Nephron (organoid): ENCODE data around the gene KAZN.

Experiments
- H3K27ac Mint-ChIP-seq, 3 experiments: 2 replicates each; pipeline ENCODE4 v1.8.0; 2020; ENCODE audit warnings: mixed read lengths in 3 of 3, mild to moderate bottlenecking in 2 of 3, moderate library complexity in 1 of 3
- H3K27me3 Mint-ChIP-seq: 2 replicates; pipeline ENCODE4 v1.8.0; 2021; ENCODE audit warnings: low read depth, mild to moderate bottlenecking, moderate library complexity, mixed read lengths
- H3K36me3 Mint-ChIP-seq: 2 replicates; pipeline ENCODE4 v1.8.0; 2020; ENCODE audit warnings: low read depth, mixed read lengths
- H3K4me1 Mint-ChIP-seq: 2 replicates; pipeline ENCODE4 v1.8.0; 2020; ENCODE audit warnings: mixed read lengths
- H3K4me3 Mint-ChIP-seq, 3 experiments: 2 replicates each; pipeline ENCODE4 v1.8.0; 2020; ENCODE audit warnings: mild to moderate bottlenecking in 3 of 3, mixed read lengths in 3 of 3, moderate library complexity in 2 of 3
- H3K9me3 Mint-ChIP-seq: 2 replicates; pipeline ENCODE4 v1.8.0; 2020; ENCODE audit warnings: mixed read lengths
- TF ChIP-seq, protein P1 (sequence below), 3 experiments: fragments of 200-600 bp; sonication (generic); IDR thresholded peaks; one replicate each; pipeline ENCODE4 v1.5.0; 2021; ENCODE audit warnings: antibody characterized with exemption in 3 of 3; ENCODE audit not compliant: unreplicated experiment in 3 of 3

The KAZN gene

DNA sequence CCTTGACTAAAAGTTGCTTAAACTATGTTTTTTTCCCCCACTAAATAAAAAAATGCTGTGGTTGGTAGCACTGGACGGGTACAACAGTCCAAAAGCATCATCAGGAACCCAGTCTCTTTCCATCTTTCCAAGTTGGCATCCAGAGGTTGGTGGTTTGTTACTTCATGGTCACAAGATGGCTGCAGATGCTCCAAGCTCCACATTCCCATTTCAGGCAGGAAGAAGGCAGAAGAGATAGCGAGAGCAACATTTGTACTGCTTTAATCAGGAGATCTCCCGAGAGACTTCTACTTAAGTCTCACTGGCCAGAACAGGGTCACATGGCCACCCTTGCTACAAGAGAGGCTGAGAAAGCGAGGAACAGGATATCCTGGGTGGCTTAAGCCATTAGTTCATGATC is 230.2 kb downstream of the KAZN start:
- Mint-ChIP-seq H3K27me3 (peaks cover 8% of the 10 kb centered on the region), H3K4me3 (no peak overlapping the region), H3K27ac (no peak overlapping the region), H3K9me3 (no peaks in the 10 kb centered on the region), H3K4me1 (peaks cover 10% of the 10 kb centered on the region), H3K36me3 (peaks cover 3% of the 10 kb centered on the region)
- TF ChIP-seq, protein P1, sequence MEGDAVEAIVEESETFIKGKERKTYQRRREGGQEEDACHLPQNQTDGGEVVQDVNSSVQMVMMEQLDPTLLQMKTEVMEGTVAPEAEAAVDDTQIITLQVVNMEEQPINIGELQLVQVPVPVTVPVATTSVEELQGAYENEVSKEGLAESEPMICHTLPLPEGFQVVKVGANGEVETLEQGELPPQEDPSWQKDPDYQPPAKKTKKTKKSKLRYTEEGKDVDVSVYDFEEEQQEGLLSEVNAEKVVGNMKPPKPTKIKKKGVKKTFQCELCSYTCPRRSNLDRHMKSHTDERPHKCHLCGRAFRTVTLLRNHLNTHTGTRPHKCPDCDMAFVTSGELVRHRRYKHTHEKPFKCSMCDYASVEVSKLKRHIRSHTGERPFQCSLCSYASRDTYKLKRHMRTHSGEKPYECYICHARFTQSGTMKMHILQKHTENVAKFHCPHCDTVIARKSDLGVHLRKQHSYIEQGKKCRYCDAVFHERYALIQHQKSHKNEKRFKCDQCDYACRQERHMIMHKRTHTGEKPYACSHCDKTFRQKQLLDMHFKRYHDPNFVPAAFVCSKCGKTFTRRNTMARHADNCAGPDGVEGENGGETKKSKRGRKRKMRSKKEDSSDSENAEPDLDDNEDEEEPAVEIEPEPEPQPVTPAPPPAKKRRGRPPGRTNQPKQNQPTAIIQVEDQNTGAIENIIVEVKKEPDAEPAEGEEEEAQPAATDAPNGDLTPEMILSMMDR (IDR thresholded peaks at IDR 0.05; ENCODE audit: unreplicated experiment in 3 of 3), result no peak

DNA sequence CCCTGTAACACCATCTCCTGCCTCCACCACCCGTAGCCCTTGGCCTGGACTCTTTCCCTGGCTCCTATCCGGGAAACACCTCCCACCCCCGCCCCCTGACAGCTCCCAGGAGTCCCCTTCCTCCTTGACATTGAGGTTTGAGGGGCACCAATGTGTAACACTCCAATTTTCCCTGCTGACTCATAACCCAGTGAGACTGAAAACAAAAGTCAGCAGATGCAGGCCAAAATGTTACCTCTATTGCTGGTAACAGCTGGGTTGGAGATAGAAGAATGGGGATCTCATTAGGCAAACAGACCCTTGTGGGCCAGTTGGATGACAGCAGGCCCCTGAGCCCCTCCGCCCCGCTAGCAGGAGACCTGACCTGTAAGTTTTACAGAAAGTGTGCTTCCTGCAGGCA is 237.2 kb downstream of the KAZN start:
- Mint-ChIP-seq H3K4me1 (peaks cover 5% of the 10 kb centered on the region), H3K27ac (no peak overlapping the region), H3K4me3 (no peak overlapping the region), H3K9me3 (peaks cover 7% of the 10 kb centered on the region), H3K27me3 (peaks cover 3% of the 10 kb centered on the region), H3K36me3 (peaks cover 6% of the 10 kb centered on the region)
- TF ChIP-seq, protein P1 (IDR thresholded peaks at IDR 0.05; ENCODE audit: unreplicated experiment in 3 of 3), result no peak

GRCh38 chr1:14836426-14837140 is 238.1 kb downstream of the KAZN start:
- TF ChIP-seq, protein P1 (IDR thresholded peaks at IDR 0.05; ENCODE audit: unreplicated experiment in 3 of 3), result no peak
- H3K27ac Mint-ChIP-seq, result no peak overlapping the region
- H3K36me3 Mint-ChIP-seq, result peaks cover 11% of the 10 kb centered on the region

GRCh38 chr1:14840374-14840773 is 241.9 kb downstream of the KAZN start:
- no peaks in the 10 kb centered on the region for H3K4me1 Mint-ChIP-seq
- H3K27ac Mint-ChIP-seq, result no peak overlapping the region
- H3K4me3 Mint-ChIP-seq, result no peak overlapping the region
- peaks cover 33% of the 10 kb centered on the region for H3K9me3 Mint-ChIP-seq
- H3K36me3 Mint-ChIP-seq, result peaks cover 35% of the 10 kb centered on the region
- H3K27me3 Mint-ChIP-seq, result peaks cover 3% of the 10 kb centered on the region
- TF ChIP-seq, protein P1 (IDR thresholded peaks at IDR 0.05; ENCODE audit: unreplicated experiment in 3 of 3), result no peak

More at GRCh38 chr1:14836426-14837140, 238.1 kb downstream of the KAZN start:
- H3K4me1 Mint-ChIP-seq, result no peaks in the 10 kb centered on the region
- peaks cover 11% of the 10 kb centered on the region for H3K9me3 Mint-ChIP-seq
- peaks cover 3% of the 10 kb centered on the region for H3K27me3 Mint-ChIP-seq
- H3K4me3 Mint-ChIP-seq, result no peak overlapping the region

GRCh38 chr1:14841456-14841855 is 243.0 kb downstream of the KAZN start:
- H3K36me3 Mint-ChIP-seq, result peaks cover 35% of the 10 kb centered on the region
- TF ChIP-seq, protein P1 (IDR thresholded peaks at IDR 0.05; ENCODE audit: unreplicated experiment in 3 of 3), result no peak
- H3K9me3 Mint-ChIP-seq, result peaks cover 33% of the 10 kb centered on the region
- H3K27me3 Mint-ChIP-seq, result peaks cover 3% of the 10 kb centered on the region
- no peak overlapping the region for H3K4me3 Mint-ChIP-seq
- no peak overlapping the region for H3K27ac Mint-ChIP-seq
- H3K4me1 Mint-ChIP-seq, result peaks cover 6% of the 10 kb centered on the region

- H3K27me3 Mint-ChIP-seq, result peaks cover 3% of the 10 kb centered on the region
- no peak overlapping the region for H3K4me3 Mint-ChIP-seq
- no peak overlapping the region for H3K27ac Mint-ChIP-seq
- TF ChIP-seq, protein P1 (IDR thresholded peaks at IDR 0.05; ENCODE audit: unreplicated experiment in 3 of 3), result no peak
- H3K9me3 Mint-ChIP-seq, result peaks cover 33% of the 10 kb centered on the region
- peaks cover 6% of the 10 kb centered on the region for H3K4me1 Mint-ChIP-seq
- peaks cover 35% of the 10 kb centered on the region for H3K36me3 Mint-ChIP-seq
Observed at GRCh38 chr1:14841951-14842350, 243.5 kb downstream of the KAZN start.
